ENCODE data around the gene OR6C74. TPM values are rescaled to one million over a fixed set of nuclear protein-coding genes. Genes with fewer than 3 reads are reported as not detected.

The OR6C74 gene
- total RNA-seq, 1 experiment from 2014 or later: not detected

- Histone ChIP-seq H3K4me2 (ENCODE audit: insufficient read depth, insufficient read length, low read length) (no peak overlapping the region), H3T11ph (ENCODE audit: low read length) (no peak overlapping the region), H2BK120ac (ENCODE audit: low read depth, low read length, poor library complexity, severe bottlenecking) (no peak overlapping the region), H3K56ac (ENCODE audit: insufficient read length, low read depth, low read length) (no peak overlapping the region), H3K79me2 (ENCODE audit: insufficient read depth, low read length) (no peaks in the 10 kb centered on the region), H4K91ac (ENCODE audit: insufficient read length, low read depth, low read length) (no peak overlapping the region), H4K5ac (ENCODE audit: insufficient read length, low read depth, low read length) (no peak overlapping the region), H3K23ac (ENCODE audit: insufficient read length, low read depth, low read length) (no peak overlapping the region), H3K27me3 (ENCODE audit: insufficient read depth, low read length) (no peaks in the 10 kb centered on the region), H3K23me2 (ENCODE audit: insufficient read length, low read depth, low read length, poor library complexity, severe bottlenecking) (no peaks in the 10 kb centered on the region), H2BK5ac (ENCODE audit: insufficient read length, low read length) (no peak overlapping the region), H3K4ac (ENCODE audit: low read depth, low read length) (no peak overlapping the region), H3K18ac (ENCODE audit: insufficient read length, low read depth, low read length) (no peak overlapping the region), H3K27ac (ENCODE audit: insufficient read length, low read depth, low read length) (no peak overlapping the region), H3K79me1 (ENCODE audit: insufficient read depth, low read depth, low read length, poor library complexity, severe bottlenecking) (no peaks in the 10 kb centered on the region), H4K8ac (replicated peaks; ENCODE audit: insufficient read length, low read depth, low read length) (no peak overlapping the region), H4K20me1 (ENCODE audit: control insufficient read depth, insufficient read depth, insufficient read length) (no peaks in the 10 kb centered on the region), H2AK5ac (ENCODE audit: insufficient read length, low read length) (no peak overlapping the region), H2AFZ (ENCODE audit: low read length) (no peak overlapping the region), H3K9ac (ENCODE audit: extremely low read depth, insufficient read length, low read length) (no peak overlapping the region), H3K4me1 (ENCODE audit: insufficient read depth, low read length) (no peaks in the 10 kb centered on the region), H3K14ac (ENCODE audit: insufficient read depth, low read length) (no peak overlapping the region), H2BK20ac (ENCODE audit: low read depth, low read length, poor library complexity, severe bottlenecking) (no peak overlapping the region), H3K9me3 (ENCODE audit: control insufficient read depth, low read depth, low read length) (no peaks in the 10 kb centered on the region), H2BK12ac (ENCODE audit: insufficient read length, low read depth, low read length) (no peak overlapping the region), H2BK15ac (ENCODE audit: low read depth, low read length) (no peak overlapping the region)
- Mint-ChIP-seq H3K9me3 (peaks cover 0 to 4% of the 10 kb centered on the region in 2 experiments; a peak in 2 of 5 replicates), H3K36me3 (ENCODE audit: insufficient read depth in 1 of 3, low read depth in 3 of 3) (peaks cover 0 to 4% (median 0%) of the 10 kb centered on the region in 3 experiments; a peak in 1 of 7 replicates), H3K27ac (no peak overlapping the region), H3K4me1 (no peaks in the 10 kb centered on the region), H3K27me3 (ENCODE audit: low read depth) (no peaks in the 10 kb centered on the region), H3K4me3 (no peak overlapping the region)
- no peak for TF ChIP-seq CTCF (conservative IDR thresholded peaks at IDR 0.05)
- WGBS (ENCODE audit: extremely low coverage, insufficient read length, low lambda C conversion rate): no CpG with 5 or more reads among the region's 1 CpG
- DNase-seq: no peak
Measured at GRCh38 chr12:55246159-55246558, 1.8 kb downstream of the OR6C74 start.

Data from H9 (cell line).